Gastrocnemius medialis (tissue), 4 donors: ENCODE data around the gene NINJ2. TPM values are rescaled to one million over a fixed set of nuclear protein-coding genes. Genes with fewer than 3 reads are reported as not detected.
"Not testable (repeated sequence)": the region's sequence is repeated elsewhere in the genome, so short reads cannot be mapped to it uniquely, and the experiment has no call there.

ENCODE experiments used
- ATAC-seq, 2 donors: fragments of 150-250 bp; one replicate each; pipeline ENCODE4 v1.9.1; 2016
- DNase-seq, 2 donors: peaks; one replicate each; pipeline ENCODE4 v3.0.0-alpha.2; 2019
- H3K27ac ChIP-seq, 4 donors: fragments of 200-600 bp; sonication (generic); 1 replicate in 1 of 4; 2 replicates in 3 of 4; pipeline ENCODE4 v1.5.1; 2016 to 2018; ENCODE audit warnings: mild to moderate bottlenecking in 2 of 4, moderate library complexity in 1 of 4
- H3K27me3 ChIP-seq, 3 donors: fragments of 200-600 bp; sonication (generic) in 2 of 3; 1 replicate in 1 of 3; 2 replicates in 2 of 3; pipeline versions ENCODE4 v1.5.1 to v1.6.0; 2016 to 2019; ENCODE audit warnings: mild to moderate bottlenecking in 1 of 3, moderate library complexity in 1 of 3
- H3K36me3 ChIP-seq, 2 donors: fragments of 200-600 bp; sonication (generic) in 1 of 2; one replicate each; pipeline ENCODE4 v1.5.1; 2017 to 2018
- H3K4me1 ChIP-seq, 2 donors: fragments of 200-600 bp; sonication (generic) in 1 of 2; one replicate each; pipeline ENCODE4 v1.5.1; 2016 to 2017; ENCODE audit warnings: mild to moderate bottlenecking in 2 of 2
- H3K4me3 ChIP-seq, 4 donors: fragments of 200-600 bp; sonication (generic) in 3 of 4; 1 replicate in 1 of 4; 2 replicates in 3 of 4; pipeline ENCODE4 v1.5.1; 2016 to 2019; ENCODE audit warnings: mild to moderate bottlenecking in 2 of 4
- H3K9me3 ChIP-seq, 3 donors: fragments of 200-600 bp; sonication (generic) in 2 of 3; 1 replicate in 1 of 3; 2 replicates in 2 of 3; pipeline ENCODE4 v1.5.1; 2016 to 2019
- POLR2A ChIP-seq, 2 donors: fragments of 450-650 bp; IDR thresholded peaks; one replicate each; pipeline ENCODE4 v1.6.1; 2017; ENCODE audit warnings: antibody characterized with exemption in 2 of 2, mild to moderate bottlenecking in 2 of 2, moderate library complexity in 2 of 2
- in situ Hi-C, 4 donors: fragments of 200-750 bp; cut with MboI; loops; one replicate each; pipeline versions ENCODE4 v1.15.0 to v1.8.0; 2017; ENCODE audit warnings: low sequenced_read_pairs in 4 of 4
- intact Hi-C: fragments of 100-400 bp; cut with DNase I; formaldehyde crosslinking; loops from one replicate; pipeline ENCODE4 v1.15.1; 2023; ENCODE audit warnings: low total_unique reads
- total RNA-seq, 4 donors: library from RNA; depleted of rRNA; stranded (reverse); fragments of >200 nt; gene quantifications; one replicate each; pipeline versions ENCODE4 v1.1.0 to v1.2.3, GENCODE V29; 2016
- TF ChIP-seq, protein P1 (sequence below), 5 experiments: fragments of 450-650 bp in 3 of 5; fragments of 200-600 bp in 2 of 5; sonication (generic) in 2 of 5; IDR thresholded peaks in 4 of 5; conservative IDR thresholded peaks in 1 of 5; 1 replicate in 4 of 5; 2 replicates in 1 of 5; pipeline ENCODE4 v1.5.1; 2016 to 2019; ENCODE audit warnings: antibody characterized with exemption in 5 of 5, mild to moderate bottlenecking in 3 of 5, moderate library complexity in 3 of 5

Gene NINJ2
- total RNA-seq, 4 donors from 2014 or later = 12.0 to 106 (median 78.5) TPM

DNA sequence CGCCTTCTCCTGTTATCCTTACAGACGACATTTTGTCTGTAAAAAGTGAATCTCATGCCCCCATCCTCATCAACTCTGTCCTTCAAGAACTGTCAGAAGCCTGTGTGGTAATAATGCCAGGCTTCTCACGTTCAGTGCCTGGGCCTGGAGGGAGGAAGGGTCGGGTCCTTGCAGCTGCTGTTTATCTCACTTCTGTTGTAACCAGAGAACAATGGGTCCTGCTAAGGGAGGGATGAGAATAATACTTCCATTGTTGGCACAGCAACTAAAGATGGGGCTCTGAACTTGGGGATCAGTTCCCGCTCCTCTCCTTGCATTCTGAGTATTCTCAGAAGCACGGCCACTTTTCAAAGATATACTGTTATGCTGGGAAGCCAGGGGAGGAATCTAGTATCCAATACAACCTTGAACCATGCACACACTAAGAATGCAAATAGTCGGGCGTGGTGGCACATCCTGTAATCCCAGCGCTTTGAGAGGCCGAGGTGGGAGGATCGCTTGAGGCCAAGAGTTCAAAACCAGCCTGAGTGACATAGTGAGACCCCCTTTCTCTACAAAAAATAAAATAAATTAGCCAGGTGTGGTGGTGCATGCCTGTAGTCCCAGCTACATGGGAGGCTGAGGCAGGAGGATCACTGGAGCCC is 38.8 kb upstream of the NINJ2 start:
- H3K9me3 ChIP-seq = peaks cover 0 to 4% (median 0%) of the 10 kb centered on the region in 3 donors
- H3K27ac ChIP-seq = peak overlapping the region in 1 of 4 donors; percentile 21
- peaks cover 17 to 19% of the 10 kb centered on the region in 2 donors for H3K4me1 ChIP-seq
- no peak overlapping the region for H3K4me3 ChIP-seq
- H3K27me3 ChIP-seq = no peaks in the 10 kb centered on the region
- ATAC-seq (no peak), DNase-seq (no peak)
- TF ChIP-seq POLR2A (IDR thresholded peaks at IDR 0.05) = no peak
- TF ChIP-seq, protein P1, sequence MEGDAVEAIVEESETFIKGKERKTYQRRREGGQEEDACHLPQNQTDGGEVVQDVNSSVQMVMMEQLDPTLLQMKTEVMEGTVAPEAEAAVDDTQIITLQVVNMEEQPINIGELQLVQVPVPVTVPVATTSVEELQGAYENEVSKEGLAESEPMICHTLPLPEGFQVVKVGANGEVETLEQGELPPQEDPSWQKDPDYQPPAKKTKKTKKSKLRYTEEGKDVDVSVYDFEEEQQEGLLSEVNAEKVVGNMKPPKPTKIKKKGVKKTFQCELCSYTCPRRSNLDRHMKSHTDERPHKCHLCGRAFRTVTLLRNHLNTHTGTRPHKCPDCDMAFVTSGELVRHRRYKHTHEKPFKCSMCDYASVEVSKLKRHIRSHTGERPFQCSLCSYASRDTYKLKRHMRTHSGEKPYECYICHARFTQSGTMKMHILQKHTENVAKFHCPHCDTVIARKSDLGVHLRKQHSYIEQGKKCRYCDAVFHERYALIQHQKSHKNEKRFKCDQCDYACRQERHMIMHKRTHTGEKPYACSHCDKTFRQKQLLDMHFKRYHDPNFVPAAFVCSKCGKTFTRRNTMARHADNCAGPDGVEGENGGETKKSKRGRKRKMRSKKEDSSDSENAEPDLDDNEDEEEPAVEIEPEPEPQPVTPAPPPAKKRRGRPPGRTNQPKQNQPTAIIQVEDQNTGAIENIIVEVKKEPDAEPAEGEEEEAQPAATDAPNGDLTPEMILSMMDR (IDR thresholded peaks at IDR 0.05 in 4 of 5, conservative IDR thresholded peaks at IDR 0.05 in 1 of 5) = no peak
- intact Hi-C loops (no loop called here), in situ Hi-C loops (no loop called here)
- no peaks in the 10 kb centered on the region for H3K36me3 ChIP-seq

DNA sequence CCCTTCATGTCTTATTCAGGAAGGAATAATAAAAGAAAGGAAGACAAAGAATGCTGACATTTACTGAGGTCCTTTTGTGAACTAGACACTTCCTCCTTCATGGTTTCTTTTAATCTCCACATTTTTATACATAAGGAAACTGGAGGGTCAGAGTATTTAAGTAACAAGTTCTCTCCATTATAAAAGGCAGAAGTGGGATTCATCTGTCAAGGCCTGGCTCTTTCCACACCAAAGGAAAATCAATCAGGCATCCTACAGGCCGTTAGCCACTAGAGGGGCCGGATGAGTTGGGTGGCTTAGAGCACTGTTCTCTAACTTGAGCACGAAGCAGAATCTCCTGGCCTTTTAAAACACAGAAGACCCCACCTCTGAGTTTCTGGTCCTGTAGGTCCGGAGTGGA is 36.8 kb upstream of the NINJ2 start:
- in situ Hi-C loops (no loop called here), intact Hi-C loops (no loop called here)
- ATAC-seq = no peak
- Histone ChIP-seq H3K36me3 (no peaks in the 10 kb centered on the region), H3K27ac (no peak overlapping the region), H3K4me3 (no peak overlapping the region), H3K27me3 (no peaks in the 10 kb centered on the region), H3K9me3 (peaks cover 0 to 4% (median 0%) of the 10 kb centered on the region in 3 donors), H3K4me1 (peaks cover 17 to 18% of the 10 kb centered on the region in 2 donors)
- no peak for DNase-seq
- no peak for TF ChIP-seq POLR2A (IDR thresholded peaks at IDR 0.05)
- TF ChIP-seq, protein P1 (IDR thresholded peaks at IDR 0.05 in 4 of 5, conservative IDR thresholded peaks at IDR 0.05 in 1 of 5) = no peak

DNA sequence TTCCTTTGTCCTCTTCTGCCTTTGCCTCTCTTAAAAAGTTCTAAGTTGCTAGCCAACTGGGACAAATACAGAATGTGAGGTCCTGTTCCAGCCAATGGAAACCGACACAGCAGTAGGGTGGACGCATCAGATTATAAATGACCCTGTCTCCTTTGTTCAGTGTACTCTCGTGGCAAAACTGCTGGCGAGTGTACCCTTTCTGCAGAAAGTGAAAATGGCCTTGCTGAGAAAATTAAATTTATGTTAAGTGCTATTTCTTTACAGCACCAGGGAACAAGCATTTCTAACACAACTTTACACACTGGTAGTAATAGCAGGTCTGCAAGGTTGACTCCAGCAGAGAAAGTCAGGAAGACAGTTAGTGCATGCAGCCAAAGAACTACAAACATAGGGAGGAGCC is 35.0 kb upstream of the NINJ2 start:
- in situ Hi-C loops, H3K4me1 ChIP-seq, H3K27ac ChIP-seq, H3K27me3 ChIP-seq, H3K9me3 ChIP-seq, ATAC-seq, H3K4me3 ChIP-seq, intact Hi-C loops, H3K36me3 ChIP-seq, DNase-seq: not testable (repeated sequence)

DNA sequence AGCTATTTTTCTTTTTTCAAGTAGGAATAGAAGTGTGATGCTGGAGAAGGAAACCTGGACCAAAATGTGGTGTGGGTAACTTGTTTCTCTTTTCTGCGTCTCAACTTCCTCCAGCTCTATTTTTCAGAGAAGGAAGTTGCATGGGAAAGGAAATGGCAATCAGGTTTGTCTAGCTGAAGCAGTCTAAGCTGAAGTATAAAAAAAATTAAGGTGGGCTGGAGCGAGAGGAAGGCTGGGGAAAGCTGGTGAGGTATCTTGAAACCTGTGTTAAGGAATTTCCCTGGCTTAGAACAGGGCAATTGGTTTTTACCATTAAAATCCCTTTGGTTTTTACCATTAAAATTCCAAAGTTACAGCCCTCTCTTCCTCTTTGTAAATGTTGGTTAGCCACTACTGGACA is 34.2 kb upstream of the NINJ2 start:
- H3K27ac ChIP-seq = no peak overlapping the region
- no peak overlapping the region for H3K4me3 ChIP-seq
- no peaks in the 10 kb centered on the region for H3K27me3 ChIP-seq
- in situ Hi-C loops = no loop called here
- TF ChIP-seq, protein P1 (IDR thresholded peaks at IDR 0.05 in 4 of 5, conservative IDR thresholded peaks at IDR 0.05 in 1 of 5) = no peak
- no peak for TF ChIP-seq POLR2A (IDR thresholded peaks at IDR 0.05)
- intact Hi-C loops = no loop called here
- DNase-seq = no peak
- no peak for ATAC-seq
- H3K36me3 ChIP-seq = no peaks in the 10 kb centered on the region
- no peaks in the 10 kb centered on the region for H3K4me1 ChIP-seq
- peaks cover 0 to 4% (median 0%) of the 10 kb centered on the region in 3 donors for H3K9me3 ChIP-seq

DNA sequence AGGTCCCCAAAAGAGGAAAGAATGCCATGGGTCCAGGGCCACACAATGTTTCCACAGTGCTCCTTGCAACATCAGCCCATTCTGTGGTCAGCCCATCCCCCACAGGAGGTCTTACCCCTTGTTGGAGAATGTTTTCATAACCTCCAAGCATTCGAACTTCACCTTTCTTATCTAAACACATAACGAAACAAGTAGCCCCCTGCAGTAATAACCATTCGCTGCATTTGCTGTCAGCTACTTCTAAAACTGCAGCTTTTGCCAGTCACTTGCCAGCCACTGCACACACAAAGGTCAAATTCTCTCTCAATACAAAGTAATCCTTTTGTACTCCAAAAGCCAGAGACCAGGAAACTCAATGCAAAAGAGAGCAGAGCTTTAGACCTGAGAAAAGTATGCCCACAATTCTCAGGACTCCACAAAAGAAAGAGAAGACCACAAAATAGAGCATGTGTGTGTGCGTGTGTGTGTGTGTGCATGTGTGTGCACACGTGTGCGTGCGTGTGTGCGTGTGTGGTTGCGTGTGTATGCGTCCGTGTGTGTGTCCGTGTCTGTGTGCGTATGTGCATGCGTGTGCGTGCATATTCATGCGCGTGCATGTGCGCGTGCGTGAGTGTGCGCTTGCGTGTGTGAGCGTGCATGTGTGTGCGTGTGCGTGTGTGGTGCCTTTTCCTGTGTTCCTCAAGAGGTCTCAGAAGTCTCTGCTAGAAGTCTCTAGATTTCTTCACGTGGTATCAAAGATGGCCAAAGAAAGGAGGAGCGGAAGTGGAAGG is 31.7 kb upstream of the NINJ2 start:
- no peak for ATAC-seq
- Histone ChIP-seq H3K4me3 (no peak overlapping the region), H3K36me3 (no peaks in the 10 kb centered on the region), H3K4me1 (no peaks in the 10 kb centered on the region), H3K27me3 (no peaks in the 10 kb centered on the region), H3K9me3 (peaks cover 0 to 4% (median 0%) of the 10 kb centered on the region in 3 donors), H3K27ac (no peak overlapping the region)
- intact Hi-C loops (no loop called here), in situ Hi-C loops (no loop called here)
- no peak for TF ChIP-seq POLR2A (IDR thresholded peaks at IDR 0.05)
- TF ChIP-seq, protein P1 (IDR thresholded peaks at IDR 0.05 in 4 of 5, conservative IDR thresholded peaks at IDR 0.05 in 1 of 5) = no peak
- no peak for DNase-seq
